Activated CD4-positive, alpha-beta T cell treated with anti-CD3 and anti-CD28 coated beads for 48 hours (primary cell): Measurements from ENCODE around the gene ADAM22.

ENCODE experiments used
- DNase-seq: peaks from one replicate; pipeline ENCODE4 v3.0.0-alpha.2; 2020

The ADAM22 gene

GRCh38 chr7:88183051-88183450, 249.0 kb downstream of the ADAM22 start:
- no peak for DNase-seq

DNA sequence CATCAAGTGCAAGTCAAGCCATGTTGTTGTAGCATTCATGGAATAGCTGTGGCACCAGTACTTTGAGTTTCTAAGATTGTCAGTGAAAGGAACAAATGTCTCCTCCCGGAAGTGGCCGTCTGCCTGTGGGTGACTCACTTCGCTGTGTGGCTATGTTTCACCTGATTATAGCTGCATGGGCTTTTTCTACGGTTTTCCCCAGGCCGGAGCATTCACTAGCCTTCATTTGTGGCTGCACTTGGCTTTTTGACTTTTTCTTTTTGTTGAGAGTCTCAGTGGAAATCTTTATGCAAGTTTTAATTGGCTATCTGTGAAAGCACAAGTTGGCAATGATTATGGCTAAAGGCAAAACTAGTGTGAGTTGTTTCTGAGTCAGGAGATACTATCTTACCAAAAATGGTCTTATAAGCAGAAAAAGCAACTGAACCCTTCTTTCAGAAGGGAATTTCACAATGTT, 250.8 kb downstream of the ADAM22 start:
- peak; percentile 13 for DNase-seq

DNA sequence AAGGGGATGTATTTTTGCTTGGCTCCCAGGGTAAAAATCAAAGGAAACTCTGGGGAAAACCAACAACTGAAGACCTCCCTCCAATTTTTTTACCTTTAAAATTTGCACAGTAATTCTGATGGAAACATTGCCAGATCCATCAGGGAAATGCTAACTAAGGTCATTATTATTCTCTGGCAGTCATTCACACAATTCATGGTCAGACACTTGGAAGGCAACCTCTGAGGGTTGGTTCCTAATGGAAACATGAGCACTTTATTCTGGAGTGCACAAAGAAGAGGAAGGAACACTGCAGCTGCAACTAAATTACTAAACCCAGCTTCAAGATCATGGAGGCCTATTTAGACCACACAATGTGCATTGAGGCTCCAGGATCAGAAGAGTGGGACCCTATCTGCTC, 251.6 kb downstream of the ADAM22 start:
- DNase-seq = no peak

- DNase-seq = no peak
Measured at GRCh38 chr7:88191911-88192310, 257.9 kb downstream of the ADAM22 start.

GRCh38 chr7:88200261-88200660, 266.2 kb downstream of the ADAM22 start:
- DNase-seq = no peak

- no peak for DNase-seq
Measured at GRCh38 chr7:88200789-88201188, 266.7 kb downstream of the ADAM22 start.

GRCh38 chr7:88201305-88201704, 267.3 kb downstream of the ADAM22 start:
- DNase-seq = no peak

DNA sequence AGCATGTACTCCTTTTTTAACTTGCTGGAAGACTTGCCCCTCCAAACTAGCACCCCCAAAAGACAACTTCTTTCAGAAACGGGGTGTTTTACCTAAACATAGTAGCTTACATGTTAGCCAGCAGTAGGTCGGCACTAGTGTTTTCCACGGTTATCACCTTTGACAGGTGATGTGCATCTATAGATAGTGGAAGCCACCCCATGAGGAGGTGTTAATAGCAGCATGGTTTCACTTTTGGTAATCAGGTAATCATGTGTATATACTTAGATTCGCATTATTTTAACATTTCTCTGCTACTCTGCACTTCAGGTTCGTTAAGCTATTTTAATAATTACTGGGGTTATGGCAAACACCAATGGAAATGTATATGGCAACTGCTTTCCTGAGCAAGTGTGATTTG, 268.2 kb downstream of the ADAM22 start:
- DNase-seq = no peak

- no peak for DNase-seq
Measured at GRCh38 chr7:88202799-88203198, 268.7 kb downstream of the ADAM22 start.

DNA sequence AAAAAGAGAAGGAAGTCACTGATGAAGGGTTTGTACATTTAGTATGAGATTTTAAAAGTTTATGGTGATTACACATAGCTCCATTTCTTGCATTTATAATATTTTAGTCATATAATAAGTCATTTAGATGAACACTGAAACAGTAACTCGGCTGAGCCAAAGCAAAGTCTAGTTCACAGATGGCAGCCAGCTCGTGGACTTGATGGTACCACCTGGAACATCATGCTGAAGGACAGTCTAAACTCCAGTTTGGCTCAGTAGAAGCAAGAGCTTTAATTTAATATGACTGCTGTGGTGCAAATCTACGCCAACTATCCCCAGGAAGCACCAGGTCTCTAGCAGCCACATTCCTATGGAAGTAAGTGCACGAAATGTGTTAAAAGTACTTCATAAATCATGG, 269.4 kb downstream of the ADAM22 start:
- no peak for DNase-seq

DNA sequence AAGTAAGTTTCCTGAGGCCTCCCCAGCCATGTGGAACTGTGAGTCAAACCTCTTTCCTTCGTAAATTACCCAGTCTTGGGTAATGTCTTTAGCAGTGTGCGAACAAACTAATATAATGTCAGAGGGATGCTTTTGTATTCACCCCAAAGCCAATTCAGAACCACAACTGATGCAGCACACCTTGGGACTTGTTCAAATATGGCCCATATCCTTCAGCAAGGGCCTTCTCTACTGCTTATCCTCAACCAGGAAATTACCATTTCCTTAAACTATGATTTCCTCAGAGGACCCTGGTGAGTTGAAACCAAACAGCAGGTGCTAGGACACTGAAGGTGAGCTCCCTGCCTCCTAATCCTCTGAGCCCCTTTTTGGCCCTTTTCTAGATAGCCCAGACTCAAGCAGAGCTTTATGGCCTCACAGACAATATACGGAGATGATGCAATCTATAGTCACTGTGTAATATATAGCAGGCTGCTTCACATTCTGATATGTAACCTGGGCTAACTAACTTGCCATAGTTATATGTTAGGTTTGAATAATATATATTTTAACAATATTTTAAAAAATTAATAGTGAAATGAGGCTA, 270.6 kb downstream of the ADAM22 start:
- no peak for DNase-seq

- no peak for DNase-seq
Measured at GRCh38 chr7:88205179-88205578, 271.1 kb downstream of the ADAM22 start.

GRCh38 chr7:88206254-88206653, 272.2 kb downstream of the ADAM22 start:
- DNase-seq = no peak

GRCh38 chr7:88208521-88208920, 274.5 kb downstream of the ADAM22 start:
- DNase-seq = no peak

DNA sequence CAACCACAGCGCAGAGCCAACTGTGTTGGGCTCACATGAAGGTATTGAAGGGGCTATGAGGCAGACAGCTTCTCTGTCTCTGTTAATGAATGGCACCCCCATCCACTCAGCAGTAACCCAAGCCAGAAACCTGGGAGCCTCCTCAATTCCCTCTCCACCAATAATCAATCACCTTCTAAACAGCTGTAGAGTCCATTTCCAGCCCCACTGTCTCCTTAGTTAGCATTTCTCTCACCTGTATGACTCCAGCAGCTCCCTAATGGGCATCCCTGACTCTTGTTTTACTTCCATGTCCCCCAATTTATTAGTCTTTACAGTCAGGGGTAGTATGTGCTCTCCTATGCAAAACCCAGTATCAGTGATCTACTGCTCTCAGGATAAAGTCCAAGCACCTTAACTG, 278.9 kb downstream of the ADAM22 start:
- DNase-seq = no peak

GRCh38 chr7:88214456-88214855, 280.4 kb downstream of the ADAM22 start:
- no peak for DNase-seq

DNA sequence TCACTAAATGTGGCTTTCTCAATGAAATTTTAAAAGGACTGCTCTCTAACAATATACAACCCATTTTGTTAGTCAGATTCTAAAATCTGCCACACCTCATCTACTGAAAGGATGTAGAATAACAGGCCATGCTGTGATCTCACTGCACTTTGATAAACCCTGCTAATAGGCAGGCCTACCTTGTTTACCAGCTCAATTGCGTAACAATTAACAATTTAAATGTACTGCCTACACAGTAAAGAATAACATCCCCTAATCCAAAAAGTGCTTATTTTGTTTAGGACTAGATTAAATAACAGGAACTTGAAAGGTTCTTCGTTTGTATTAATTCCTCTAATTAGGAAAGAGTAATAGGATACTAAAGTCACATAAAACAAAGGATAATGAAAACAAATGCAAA, 281.2 kb downstream of the ADAM22 start:
- no peak for DNase-seq

GRCh38 chr7:88216276-88216675, 282.2 kb downstream of the ADAM22 start:
- DNase-seq = no peak

- no peak for DNase-seq
Measured at GRCh38 chr7:88217675-88218428, 283.8 kb downstream of the ADAM22 start.

DNA sequence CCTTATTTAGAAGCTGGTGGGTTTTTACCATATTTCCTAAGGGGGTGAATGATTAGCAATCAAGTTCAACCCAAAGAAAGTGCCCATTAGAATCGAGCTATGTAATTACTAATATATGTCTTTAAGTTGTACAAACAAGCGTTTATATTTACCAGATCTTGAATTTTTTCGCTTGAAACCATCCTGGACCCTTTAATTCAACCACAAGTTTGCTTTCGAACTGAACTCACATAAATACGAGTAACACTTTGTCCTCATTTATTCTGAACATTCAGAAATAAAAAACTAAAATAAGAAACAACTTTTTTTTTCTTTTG, 284.3 kb downstream of the ADAM22 start:
- no peak for DNase-seq

GRCh38 chr7:88218836-88219605, 285.0 kb downstream of the ADAM22 start:
- peak; percentile 34 for DNase-seq

GRCh38 chr7:88219781-88220747, 286.0 kb downstream of the ADAM22 start, which contains the start of gene SRI:
SRI (minus strand) TSS chr7:88220038; CDS start chr7:88220026, 12 bp downstream.
- DNase-seq = peak; percentile 92

GRCh38 chr7:88223265-88223664, 289.2 kb downstream of the ADAM22 start:
- DNase-seq = no peak
